HEK293T (cell line): Measurements from ENCODE around the gene PLK1.
A peak's percentile ranks its signal among the peaks of the same experiment; 100 is the strongest.

Experiments used
- CTCF ChIA-PET: fragments of 350-600 bp; formaldehyde crosslinking; extraction: SDS; loops from one replicate; lab custom pipeline; 2021; ENCODE audit warnings: antibody characterized with exemption, inconsistent platforms; lab: Yijun Ruan, JAX
- POLR2A ChIA-PET: fragments of 350-600 bp; formaldehyde crosslinking; extraction: SDS; loops from one replicate; lab custom pipeline; 2020; ENCODE audit warnings: antibody characterized with exemption, inconsistent platforms; lab: Yijun Ruan, JAX
- DNase-seq: peaks from one replicate; pipeline ENCODE4 v3.0.0; 2012; ENCODE audit warnings: mixed read lengths; ENCODE audit errors: extremely low spot score
- ARNT ChIP-seq: fragments of 450-650 bp; IDR thresholded peaks from 2 replicates; pipeline ENCODE4 v1.6.1; 2017; ENCODE audit warnings: mild to moderate bottlenecking
- BHLHE40 ChIP-seq: fragments of 450-650 bp; IDR thresholded peaks from 2 replicates; pipeline ENCODE4 v1.6.1; 2016; ENCODE audit warnings: mild to moderate bottlenecking, moderate library complexity, borderline replicate concordance
- CTBP1 ChIP-seq: fragments of 450-650 bp; IDR thresholded peaks from 2 replicates; pipeline ENCODE4 v1.6.1; 2016; ENCODE audit warnings: borderline replicate concordance
- ELF4 ChIP-seq: fragments of 450-650 bp; IDR thresholded peaks from 2 replicates; pipeline ENCODE4 v1.6.1; 2017; ENCODE audit warnings: antibody characterized with exemption
- FOXA1 ChIP-seq: fragments of 450-650 bp; IDR thresholded peaks from 2 replicates; pipeline ENCODE4 v1.6.1; 2016; ENCODE audit warnings: mild to moderate bottlenecking
- FOXK2 ChIP-seq: fragments of 450-650 bp; IDR thresholded peaks from 2 replicates; pipeline ENCODE4 v1.6.1; 2016; ENCODE audit warnings: mild to moderate bottlenecking
- FOXM1 ChIP-seq: fragments of 450-650 bp; IDR thresholded peaks from 2 replicates; pipeline ENCODE4 v1.6.1; 2017; ENCODE audit warnings: mild to moderate bottlenecking, borderline replicate concordance
- HDGF ChIP-seq: fragments of 450-650 bp; IDR thresholded peaks from 2 replicates; pipeline ENCODE4 v1.6.1; 2017; ENCODE audit warnings: antibody characterized with exemption, borderline replicate concordance
- L3MBTL2 ChIP-seq: fragments of 450-650 bp; conservative IDR thresholded peaks from 2 replicates; pipeline ENCODE4 v1.6.1; 2016; ENCODE audit warnings: mild to moderate bottlenecking
- LEF1 ChIP-seq: fragments of 450-650 bp; IDR thresholded peaks from 2 replicates; pipeline ENCODE4 v1.6.1; 2017; ENCODE audit warnings: mild to moderate bottlenecking, borderline replicate concordance
- NFRKB ChIP-seq: fragments of 450-650 bp; IDR thresholded peaks from 2 replicates; pipeline ENCODE4 v1.6.1; 2016; ENCODE audit warnings: mild to moderate bottlenecking, moderate library complexity
- PKNOX1 ChIP-seq: fragments of 450-650 bp; IDR thresholded peaks from 2 replicates; pipeline ENCODE4 v1.6.1; 2016
- SP1 ChIP-seq: fragments of 450-650 bp; IDR thresholded peaks from 2 replicates; pipeline ENCODE4 v1.6.1; 2017
- SUZ12 ChIP-seq: fragments of 450-650 bp; IDR thresholded peaks from 2 replicates; pipeline ENCODE4 v1.6.1; 2016; ENCODE audit warnings: mild to moderate bottlenecking
- TARDBP ChIP-seq: fragments of 450-650 bp; IDR thresholded peaks from 2 replicates; pipeline ENCODE4 v1.6.1; 2016
- ZNF384 ChIP-seq: fragments of 450-650 bp; IDR thresholded peaks from 2 replicates; pipeline ENCODE4 v1.6.1; 2016

Gene PLK1

GRCh38 chr16:23673971-23674614 is 4.6 kb upstream of the PLK1 start:
- POLR2A ChIA-PET = no interaction called here
- CTCF ChIA-PET = no interaction called here
- DNase-seq = no peak
- no peak for TF ChIP-seq HDGF
- no peak for TF ChIP-seq ELF4
- TF ChIP-seq FOXA1 = no peak
- no peak for TF ChIP-seq SP1
- no peak for TF ChIP-seq L3MBTL2
- no peak for TF ChIP-seq LEF1
- TF ChIP-seq SUZ12 = no peak

DNA sequence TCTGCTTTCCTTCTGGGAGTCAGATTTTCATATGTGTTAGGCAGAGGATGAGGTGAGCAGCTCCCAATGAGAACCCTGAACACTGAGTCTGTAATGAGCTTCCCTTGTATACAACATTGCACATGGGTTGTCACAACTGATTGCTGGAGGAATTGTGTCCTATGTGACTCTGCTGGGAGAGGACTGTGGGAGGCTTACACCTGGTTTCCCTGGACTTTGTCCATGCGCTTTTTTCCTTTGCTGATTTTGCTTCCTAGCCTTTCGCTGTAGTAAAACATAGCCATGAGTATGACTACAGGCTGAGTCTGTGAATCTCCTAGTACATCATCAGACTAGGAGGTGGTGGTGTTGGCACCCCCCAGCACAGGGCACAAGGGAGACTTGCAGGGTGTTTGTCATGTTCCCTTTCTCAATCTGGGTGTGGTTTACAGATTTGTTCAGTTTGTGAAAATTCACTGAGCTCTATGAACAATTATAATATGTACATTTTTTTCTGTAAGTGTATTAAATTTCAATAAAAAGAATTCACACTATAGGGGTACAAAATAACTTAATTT is 1.7 kb upstream of the PLK1 start:
- POLR2A ChIA-PET = interaction anchor here (0.9 to 2.2 kb wide), 3 partner anchors 10 to 39 kb away, joined by 3 to 8 read pairs (median 3); partner anchors contain the start of genes DCTN5 and PALB2
- CTCF ChIA-PET = interaction anchor here (0.7 to 1.3 kb wide), 2 partner anchors 80 to 861 kb away, joined by 3 to 6 read pairs; no protein-coding TSS in a partner anchor
- TF ChIP-seq FOXM1 (no peak), TARDBP (no peak), CTBP1 (no peak), ZNF384 (no peak), NFRKB (no peak)
- no peak for DNase-seq

- TF ChIP-seq BHLHE40 = no peak
- TF ChIP-seq LEF1 = no peak
- TF ChIP-seq SUZ12 = no peak
- no peak for TF ChIP-seq FOXM1
- TF ChIP-seq TARDBP = no peak
- no peak for TF ChIP-seq FOXK2
- no peak for TF ChIP-seq ARNT
- no peak for TF ChIP-seq ZNF384
- ChIA-PET CTCF (interaction anchor here (1.0 to 1.3 kb wide), 4 partner anchors 9 to 53 kb away, joined by 3 to 4 read pairs (median 3); no protein-coding TSS in a partner anchor), POLR2A (interaction anchor here (1.0 to 1.9 kb wide), 4 partner anchors 11 to 39 kb away, joined by 3 to 8 read pairs (median 6); partner anchors contain the start of genes DCTN5 and PALB2)
- peak; percentile 53 for DNase-seq
Measured at GRCh38 chr16:23679274-23679985, 741 bp downstream of the PLK1 start.

DNA sequence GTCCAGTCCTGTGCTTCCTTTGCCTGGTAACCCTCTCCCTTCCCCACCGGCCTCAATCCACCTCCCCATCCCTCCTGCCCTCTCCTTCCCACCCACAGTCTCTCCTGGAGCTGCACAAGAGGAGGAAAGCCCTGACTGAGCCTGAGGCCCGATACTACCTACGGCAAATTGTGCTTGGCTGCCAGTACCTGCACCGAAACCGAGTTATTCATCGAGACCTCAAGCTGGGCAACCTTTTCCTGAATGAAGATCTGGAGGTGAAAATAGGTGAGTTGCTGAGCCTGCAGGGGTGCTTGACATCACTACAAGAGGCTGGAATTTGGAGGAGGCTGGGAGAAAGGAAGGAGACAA is 1.3 kb downstream of the PLK1 start:
- TF ChIP-seq NFRKB (no peak), BHLHE40 (no peak), CTBP1 (no peak)
- POLR2A ChIA-PET = interaction anchor here (1.0 to 1.9 kb wide), 4 partner anchors 10 to 39 kb away, joined by 3 to 8 read pairs (median 6); partner anchors contain the start of genes DCTN5 and PALB2
- CTCF ChIA-PET = interaction anchor here (1.2 kb wide), 1 partner anchor 20 kb away, joined by 3 read pairs; no protein-coding TSS in a partner anchor
- DNase-seq = no peak

- no peak for DNase-seq
- CTCF ChIA-PET = interaction anchor here (0.6 kb wide), 1 partner anchor 11 kb away, joined by 6 read pairs; no protein-coding TSS in a partner anchor
- TF ChIP-seq PKNOX1 (no peak), ARNT (no peak), BHLHE40 (no peak), LEF1 (no peak), FOXA1 (no peak), FOXM1 (no peak)
- POLR2A ChIA-PET = no interaction called here
Measured at GRCh38 chr16:23682181-23682580, 3.5 kb downstream of the PLK1 start.

DNA sequence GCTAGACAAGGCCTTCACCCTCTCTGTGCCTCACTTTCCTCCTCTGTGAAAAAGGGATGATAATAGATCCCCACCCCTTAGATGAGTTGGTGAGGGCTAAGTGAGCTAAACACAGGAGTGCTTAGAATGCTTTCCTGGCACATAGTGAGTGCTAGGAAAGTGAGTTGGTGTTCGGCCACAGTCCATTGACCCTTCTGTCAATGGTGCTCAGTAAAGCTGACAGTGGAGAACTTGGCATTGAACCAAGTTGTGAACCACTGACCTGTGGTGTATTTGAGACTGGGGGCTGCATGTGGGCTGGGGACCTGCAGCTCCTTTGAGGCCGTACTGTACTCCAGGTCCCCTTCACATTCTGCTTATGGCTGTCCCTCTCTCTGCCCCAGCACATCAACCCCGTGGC is 4.8 kb downstream of the PLK1 start:
- ChIA-PET POLR2A (no interaction called here), CTCF (no interaction called here)
- no peak for DNase-seq
- TF ChIP-seq FOXA1 (no peak), PKNOX1 (no peak), HDGF (no peak), ELF4 (no peak), SP1 (no peak)

DNA sequence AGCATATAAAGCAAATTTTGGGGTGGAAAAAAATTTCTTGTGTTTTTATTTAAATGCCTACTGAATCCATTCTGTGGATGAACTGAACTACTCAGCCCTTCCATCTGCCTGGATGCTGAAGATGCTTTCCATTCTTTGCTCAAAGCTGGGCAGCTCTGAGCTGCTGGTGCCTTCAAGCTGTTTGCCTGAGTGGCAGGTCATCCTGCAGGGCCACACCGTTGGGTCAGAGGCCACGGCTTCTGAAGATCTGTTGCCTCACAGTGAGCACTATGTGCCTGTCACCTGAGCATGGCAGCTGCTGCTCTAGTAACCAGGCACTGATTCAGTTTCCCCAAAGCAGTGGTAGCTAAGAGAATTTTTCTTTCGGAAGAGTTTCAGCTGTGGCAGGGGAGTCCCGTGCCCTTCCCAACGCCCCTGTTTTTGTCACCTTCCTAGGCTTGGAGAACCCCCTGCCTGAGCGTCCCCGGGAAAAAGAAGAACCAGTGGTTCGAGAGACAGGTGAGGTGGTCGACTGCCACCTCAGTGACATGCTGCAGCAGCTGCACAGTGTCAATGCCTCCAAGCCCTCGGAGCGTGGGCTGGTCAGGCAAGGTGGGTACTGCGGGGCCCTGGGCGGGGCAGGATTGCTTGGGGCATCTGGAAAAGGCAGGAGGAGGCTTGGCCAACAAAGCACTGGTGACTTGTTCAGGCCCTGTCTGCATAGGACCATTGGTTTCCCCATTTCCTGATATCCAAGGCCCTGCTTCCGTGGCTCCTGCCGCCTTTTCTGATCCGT is 8.5 kb downstream of the PLK1 start:
- TF ChIP-seq BHLHE40 = no peak
- TF ChIP-seq NFRKB = no peak
- TF ChIP-seq FOXA1 = no peak
- no peak for TF ChIP-seq SP1
- no peak for TF ChIP-seq PKNOX1
- no peak for TF ChIP-seq ELF4
- no peak for TF ChIP-seq ZNF384
- no peak for TF ChIP-seq ARNT
- TF ChIP-seq FOXK2 = no peak
- TF ChIP-seq LEF1 = no peak
- TF ChIP-seq FOXM1 = no peak
- TF ChIP-seq HDGF = no peak
- TF ChIP-seq L3MBTL2 = no peak
- TF ChIP-seq CTBP1 = no peak
- TF ChIP-seq SUZ12 = no peak
- ChIA-PET CTCF (no interaction called here), POLR2A (no interaction called here)
- DNase-seq = no peak
